GM15510 (cell line): Measurements from ENCODE around the gene RPA1.

ENCODE experiments used
- POLR2A ChIP-seq: IDR thresholded peaks from 3 replicates; pipeline ENCODE4 v1.6.1; 2011; ENCODE audit warnings: borderline replicate concordance; ENCODE audit not compliant: insufficient read length; ENCODE audit errors: extremely low read depth

Gene RPA1

DNA sequence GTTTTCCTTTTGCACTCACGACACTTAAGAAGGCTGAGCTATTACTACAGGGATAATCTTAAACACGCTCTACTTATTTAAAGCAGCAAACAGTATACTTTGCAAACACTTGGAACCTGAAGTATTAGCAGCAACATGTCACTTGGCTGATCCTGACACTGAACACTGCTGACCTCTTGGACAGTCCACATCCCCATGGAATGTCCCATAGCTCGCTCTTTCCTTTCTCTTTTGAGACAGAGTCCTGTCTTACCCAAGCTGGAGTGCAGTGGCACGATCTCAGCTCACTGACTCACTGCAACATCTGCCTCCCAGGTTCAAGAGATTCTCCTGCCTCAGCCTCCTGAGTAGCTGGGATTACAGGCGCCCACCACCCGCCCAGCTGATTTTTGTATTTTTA, 26.5 kb upstream of the RPA1 start:
- no peak for TF ChIP-seq POLR2A

DNA sequence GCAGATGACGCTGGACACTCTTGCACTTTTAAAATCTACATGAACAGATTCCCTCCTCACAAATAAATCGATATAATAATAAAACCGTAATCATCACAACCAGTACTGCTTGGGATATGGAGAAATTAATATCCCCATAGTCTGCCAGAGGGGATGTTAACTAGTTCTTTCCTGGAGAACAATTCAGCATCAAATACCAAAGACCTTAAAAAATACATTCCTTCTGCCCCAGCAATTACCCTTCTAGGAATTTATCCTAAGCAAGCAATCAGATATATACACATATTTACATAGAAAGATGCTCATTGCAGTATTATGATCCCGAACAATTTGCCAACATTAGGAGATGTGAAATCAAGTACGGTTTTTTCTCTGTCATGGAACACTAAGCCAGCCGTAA, 21.9 kb upstream of the RPA1 start:
- TF ChIP-seq POLR2A, result no peak

DNA sequence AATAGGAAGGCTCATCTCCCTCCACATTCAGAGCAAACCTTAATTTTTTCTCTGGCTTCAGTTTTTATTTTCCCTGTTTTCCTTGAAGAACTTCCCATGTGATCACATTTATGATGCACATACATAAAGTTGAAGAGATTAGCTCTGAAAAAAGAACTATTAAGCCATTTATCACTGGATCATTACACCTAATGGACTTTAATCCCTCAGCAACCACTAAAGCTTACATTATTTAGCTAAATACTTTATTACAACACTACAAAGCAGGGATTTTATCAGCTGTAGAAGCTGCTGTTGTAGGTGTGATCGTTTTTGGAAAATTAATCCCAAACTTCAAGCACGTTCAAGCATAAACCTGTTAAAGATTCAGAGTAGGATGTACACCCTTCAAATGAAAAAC, 21.2 kb upstream of the RPA1 start:
- TF ChIP-seq POLR2A, result no peak

- no peak for TF ChIP-seq POLR2A
These were observed 19.2 kb upstream of the RPA1 start for GRCh38 chr17:1810450-1811103.

DNA sequence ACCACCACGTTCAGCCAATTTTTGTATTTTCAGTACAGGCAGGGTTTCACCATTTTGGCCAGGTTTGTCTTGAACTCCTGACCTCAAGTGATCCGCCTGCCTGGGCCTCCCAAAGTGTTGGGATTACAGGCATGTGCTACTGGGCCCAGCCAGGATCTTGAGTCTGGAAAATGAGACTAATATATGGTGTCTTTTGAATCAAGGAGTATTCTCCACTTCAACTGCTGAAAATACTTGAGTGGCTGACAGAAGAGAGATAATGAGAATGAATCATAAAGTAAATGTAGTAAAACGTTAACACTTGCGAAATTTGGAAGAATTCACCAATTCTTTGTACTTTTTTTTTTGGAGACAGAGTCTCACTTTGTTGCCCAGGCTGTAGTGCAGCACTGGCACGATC, 16.7 kb upstream of the RPA1 start:
- no peak for TF ChIP-seq POLR2A

DNA sequence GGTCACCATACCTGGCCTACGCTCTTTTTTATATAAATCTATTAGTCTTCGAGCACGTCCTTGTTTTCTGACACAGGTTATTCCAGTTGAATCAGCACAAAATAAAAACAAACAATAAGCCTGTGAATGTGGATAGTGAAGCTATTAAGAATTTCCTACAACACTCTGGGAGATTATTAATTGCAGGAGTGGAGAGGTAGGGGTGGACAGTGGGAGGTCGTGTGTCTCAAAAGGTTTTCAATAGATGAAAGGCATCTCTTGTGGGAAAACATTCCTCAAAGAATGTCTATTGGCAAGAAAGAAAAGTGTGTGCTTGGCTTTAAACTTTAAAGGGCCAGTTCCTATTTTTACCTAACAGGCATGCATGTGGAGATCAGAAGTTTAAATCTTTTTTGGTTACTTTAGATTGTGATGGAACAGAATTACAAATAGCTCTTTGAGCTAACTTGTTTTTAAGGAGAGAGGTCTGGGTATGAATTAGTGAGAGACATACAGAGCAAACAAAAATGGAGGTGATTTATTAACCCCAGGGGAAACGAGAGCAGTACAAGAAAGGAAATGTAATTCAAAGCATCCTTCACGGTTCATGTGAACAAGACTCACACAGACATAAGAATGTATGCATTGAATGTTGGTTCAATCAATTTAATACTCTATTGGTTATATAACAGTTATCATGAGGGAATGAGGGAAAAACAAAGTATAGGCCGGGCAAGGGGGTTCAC, 9.1 kb upstream of the RPA1 start:
- no peak for TF ChIP-seq POLR2A

- no peak for TF ChIP-seq POLR2A
These were observed 601 bp upstream of the RPA1 start for GRCh38 chr17:1829216-1829591.

GRCh38 chr17:1830288-1830687, 483 bp downstream of the RPA1 start:
- no peak for TF ChIP-seq POLR2A

DNA sequence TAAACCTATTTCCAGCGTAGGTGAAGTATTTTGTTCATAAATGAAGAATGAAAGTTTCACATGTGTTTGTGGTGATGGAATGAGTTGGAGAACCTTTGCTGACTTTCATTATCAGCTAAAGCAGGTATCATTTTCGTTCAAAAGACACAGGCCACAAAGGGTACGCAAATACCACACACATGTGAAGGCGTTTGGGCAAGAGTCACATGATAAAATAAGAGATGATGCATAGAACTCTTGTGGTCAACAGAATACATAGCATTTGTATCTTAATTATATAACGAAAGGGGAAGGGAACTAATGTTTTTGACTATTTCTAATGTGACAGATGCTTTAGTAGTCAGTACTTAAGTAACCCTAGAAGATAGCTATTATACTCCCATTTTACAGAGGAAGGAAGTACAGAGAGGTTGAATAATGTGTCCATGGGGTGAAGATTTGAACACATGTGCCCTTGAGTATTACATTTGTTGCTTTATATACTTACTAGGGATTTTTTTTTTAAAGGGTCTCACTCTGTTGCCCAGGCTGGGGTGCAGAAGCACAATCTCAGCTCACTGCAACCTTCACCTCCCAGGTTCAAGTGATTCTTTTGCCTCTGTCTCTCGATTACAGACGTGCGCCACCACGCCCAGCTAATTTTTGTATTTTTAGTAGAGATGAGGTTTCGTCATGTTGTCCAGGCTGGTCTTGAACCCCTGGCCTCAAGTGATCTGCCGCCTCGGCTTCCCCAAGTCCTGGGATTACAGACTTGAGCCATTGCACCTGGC, 4.8 kb downstream of the RPA1 start:
- TF ChIP-seq POLR2A, result no peak

- no peak for TF ChIP-seq POLR2A
These were observed 9.7 kb downstream of the RPA1 start for GRCh38 chr17:1839516-1839915.

GRCh38 chr17:1843947-1844346, 14.1 kb downstream of the RPA1 start:
- no peak for TF ChIP-seq POLR2A

- TF ChIP-seq POLR2A, result no peak
These were observed 17.4 kb downstream of the RPA1 start for GRCh38 chr17:1847191-1847590.

DNA sequence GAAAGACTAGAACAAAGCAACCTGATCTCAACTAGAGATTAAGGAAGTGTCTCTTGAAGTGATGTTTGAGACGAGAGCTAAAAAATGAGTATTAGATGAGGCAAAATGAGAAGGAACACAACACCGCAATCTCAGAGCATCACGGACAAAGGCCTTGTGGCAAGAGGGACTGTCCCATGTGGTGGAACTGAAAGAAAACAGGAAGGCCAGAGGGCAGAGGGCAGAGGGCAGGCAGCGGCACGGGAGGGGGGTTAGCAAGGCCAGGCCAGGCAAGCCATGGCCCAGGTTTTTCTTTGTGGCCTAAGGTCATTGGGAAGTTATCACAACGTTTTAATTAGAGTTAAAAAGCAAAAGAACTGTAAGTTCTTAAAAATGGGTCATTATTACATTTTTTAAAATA, 22.5 kb downstream of the RPA1 start:
- no peak for TF ChIP-seq POLR2A

- no peak for TF ChIP-seq POLR2A
These were observed 23.9 kb downstream of the RPA1 start for GRCh38 chr17:1853698-1854097.

GRCh38 chr17:1860978-1861377, 31.2 kb downstream of the RPA1 start:
- TF ChIP-seq POLR2A, result no peak
